ENCODE measurements around the gene ZNF268. TPM values are rescaled to one million over a fixed set of nuclear protein-coding genes. Genes with fewer than 3 reads are reported as not detected.

ZNF268 gene
- total RNA-seq, 1 experiment from 2014 or later: 25.3 TPM

DNA sequence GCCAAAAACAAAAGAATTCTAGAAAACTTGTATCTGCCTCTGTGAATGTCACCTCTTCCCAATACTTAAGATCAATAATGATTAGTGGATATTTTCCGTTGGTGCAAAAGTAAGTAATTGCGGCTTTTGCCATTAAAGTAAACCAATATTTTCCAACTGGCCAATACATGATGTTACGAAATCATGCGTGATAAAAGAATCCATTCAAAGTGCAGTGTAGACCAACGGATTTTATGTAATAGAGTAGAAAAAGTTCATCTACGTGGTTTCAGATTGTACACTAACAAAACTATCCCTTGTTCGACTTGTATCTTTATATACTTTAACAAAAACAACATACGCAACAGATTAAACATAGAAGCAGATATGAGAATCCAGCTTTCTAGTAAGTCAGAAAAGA lies 626 bp upstream of the ZNF268 start:
- Mint-ChIP-seq H3K27ac (no peak overlapping the region; the same call in 1 of the 2 replicates), H3K4me1 (0 out of 2 replicates have a peak, but pooled peaks cover 6% of the 10 kb centered on the region), H3K36me3 (peaks cover 71% of the 10 kb centered on the region), H3K27me3 (ENCODE audit: low read depth) (peaks cover 8% of the 10 kb centered on the region; the same call in 1 of the 2 replicates), H3K4me3 (no peak overlapping the region), H3K9me3 (peaks cover 67% of the 10 kb centered on the region)
- ATAC-seq: no peak
- CTCF ChIA-PET: interaction anchor here (0.6 to 1.7 kb wide), 11 partner anchors 13 to 352 kb away, joined by 3 to 18 read pairs (median 5); partner anchors contain the start of genes GOLGA3, ZNF10, ZNF26 and ZNF891
- no peak for DNase-seq (ENCODE audit: low spot score)
- POLR2A ChIA-PET: interaction anchor here (0.7 to 1.4 kb wide), 3 partner anchors 51 to 101 kb away, joined by 3 to 5 read pairs (median 5); partner anchors contain the start of genes ZNF10, ZNF140 and ZNF891
- TF ChIP-seq FOXP1 (CRISPR knock-in tag; IDR thresholded peaks at IDR 0.05; ENCODE audit: borderline replicate concordance): no peak
- no peak for TF ChIP-seq ZNF138 (CRISPR knock-in tag; conservative IDR thresholded peaks at IDR 0.05)
- no peak for TF ChIP-seq RELA (CRISPR knock-in tag; IDR thresholded peaks at IDR 0.05; ENCODE audit: borderline replicate concordance)
- TF ChIP-seq, protein P1, sequence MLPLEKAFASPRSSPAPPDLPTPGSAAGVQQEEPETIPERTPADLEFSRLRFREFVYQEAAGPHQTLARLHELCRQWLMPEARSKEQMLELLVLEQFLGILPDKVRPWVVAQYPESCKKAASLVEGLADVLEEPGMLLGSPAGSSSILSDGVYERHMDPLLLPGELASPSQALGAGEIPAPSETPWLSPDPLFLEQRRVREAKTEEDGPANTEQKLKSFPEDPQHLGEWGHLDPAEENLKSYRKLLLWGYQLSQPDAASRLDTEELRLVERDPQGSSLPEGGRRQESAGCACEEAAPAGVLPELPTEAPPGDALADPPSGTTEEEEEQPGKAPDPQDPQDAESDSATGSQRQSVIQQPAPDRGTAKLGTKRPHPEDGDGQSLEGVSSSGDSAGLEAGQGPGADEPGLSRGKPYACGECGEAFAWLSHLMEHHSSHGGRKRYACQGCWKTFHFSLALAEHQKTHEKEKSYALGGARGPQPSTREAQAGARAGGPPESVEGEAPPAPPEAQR (CRISPR knock-in tag; IDR thresholded peaks at IDR 0.05): no peak
- TF ChIP-seq, protein P2, sequence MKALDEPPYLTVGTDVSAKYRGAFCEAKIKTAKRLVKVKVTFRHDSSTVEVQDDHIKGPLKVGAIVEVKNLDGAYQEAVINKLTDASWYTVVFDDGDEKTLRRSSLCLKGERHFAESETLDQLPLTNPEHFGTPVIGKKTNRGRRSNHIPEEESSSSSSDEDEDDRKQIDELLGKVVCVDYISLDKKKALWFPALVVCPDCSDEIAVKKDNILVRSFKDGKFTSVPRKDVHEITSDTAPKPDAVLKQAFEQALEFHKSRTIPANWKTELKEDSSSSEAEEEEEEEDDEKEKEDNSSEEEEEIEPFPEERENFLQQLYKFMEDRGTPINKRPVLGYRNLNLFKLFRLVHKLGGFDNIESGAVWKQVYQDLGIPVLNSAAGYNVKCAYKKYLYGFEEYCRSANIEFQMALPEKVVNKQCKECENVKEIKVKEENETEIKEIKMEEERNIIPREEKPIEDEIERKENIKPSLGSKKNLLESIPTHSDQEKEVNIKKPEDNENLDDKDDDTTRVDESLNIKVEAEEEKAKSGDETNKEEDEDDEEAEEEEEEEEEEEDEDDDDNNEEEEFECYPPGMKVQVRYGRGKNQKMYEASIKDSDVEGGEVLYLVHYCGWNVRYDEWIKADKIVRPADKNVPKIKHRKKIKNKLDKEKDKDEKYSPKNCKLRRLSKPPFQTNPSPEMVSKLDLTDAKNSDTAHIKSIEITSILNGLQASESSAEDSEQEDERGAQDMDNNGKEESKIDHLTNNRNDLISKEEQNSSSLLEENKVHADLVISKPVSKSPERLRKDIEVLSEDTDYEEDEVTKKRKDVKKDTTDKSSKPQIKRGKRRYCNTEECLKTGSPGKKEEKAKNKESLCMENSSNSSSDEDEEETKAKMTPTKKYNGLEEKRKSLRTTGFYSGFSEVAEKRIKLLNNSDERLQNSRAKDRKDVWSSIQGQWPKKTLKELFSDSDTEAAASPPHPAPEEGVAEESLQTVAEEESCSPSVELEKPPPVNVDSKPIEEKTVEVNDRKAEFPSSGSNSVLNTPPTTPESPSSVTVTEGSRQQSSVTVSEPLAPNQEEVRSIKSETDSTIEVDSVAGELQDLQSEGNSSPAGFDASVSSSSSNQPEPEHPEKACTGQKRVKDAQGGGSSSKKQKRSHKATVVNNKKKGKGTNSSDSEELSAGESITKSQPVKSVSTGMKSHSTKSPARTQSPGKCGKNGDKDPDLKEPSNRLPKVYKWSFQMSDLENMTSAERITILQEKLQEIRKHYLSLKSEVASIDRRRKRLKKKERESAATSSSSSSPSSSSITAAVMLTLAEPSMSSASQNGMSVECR (CRISPR knock-in tag; IDR thresholded peaks at IDR 0.05; ENCODE audit: borderline replicate concordance): no peak
- TF ChIP-seq EMX1 (CRISPR knock-in tag; IDR thresholded peaks at IDR 0.05): no peak
- TF ChIP-seq, protein P3, sequence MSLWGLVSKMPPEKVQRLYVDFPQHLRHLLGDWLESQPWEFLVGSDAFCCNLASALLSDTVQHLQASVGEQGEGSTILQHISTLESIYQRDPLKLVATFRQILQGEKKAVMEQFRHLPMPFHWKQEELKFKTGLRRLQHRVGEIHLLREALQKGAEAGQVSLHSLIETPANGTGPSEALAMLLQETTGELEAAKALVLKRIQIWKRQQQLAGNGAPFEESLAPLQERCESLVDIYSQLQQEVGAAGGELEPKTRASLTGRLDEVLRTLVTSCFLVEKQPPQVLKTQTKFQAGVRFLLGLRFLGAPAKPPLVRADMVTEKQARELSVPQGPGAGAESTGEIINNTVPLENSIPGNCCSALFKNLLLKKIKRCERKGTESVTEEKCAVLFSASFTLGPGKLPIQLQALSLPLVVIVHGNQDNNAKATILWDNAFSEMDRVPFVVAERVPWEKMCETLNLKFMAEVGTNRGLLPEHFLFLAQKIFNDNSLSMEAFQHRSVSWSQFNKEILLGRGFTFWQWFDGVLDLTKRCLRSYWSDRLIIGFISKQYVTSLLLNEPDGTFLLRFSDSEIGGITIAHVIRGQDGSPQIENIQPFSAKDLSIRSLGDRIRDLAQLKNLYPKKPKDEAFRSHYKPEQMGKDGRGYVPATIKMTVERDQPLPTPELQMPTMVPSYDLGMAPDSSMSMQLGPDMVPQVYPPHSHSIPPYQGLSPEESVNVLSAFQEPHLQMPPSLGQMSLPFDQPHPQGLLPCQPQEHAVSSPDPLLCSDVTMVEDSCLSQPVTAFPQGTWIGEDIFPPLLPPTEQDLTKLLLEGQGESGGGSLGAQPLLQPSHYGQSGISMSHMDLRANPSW (CRISPR knock-in tag; conservative IDR thresholded peaks at IDR 0.05; ENCODE audit: low read depth): no peak
- TF ChIP-seq, protein P4, sequence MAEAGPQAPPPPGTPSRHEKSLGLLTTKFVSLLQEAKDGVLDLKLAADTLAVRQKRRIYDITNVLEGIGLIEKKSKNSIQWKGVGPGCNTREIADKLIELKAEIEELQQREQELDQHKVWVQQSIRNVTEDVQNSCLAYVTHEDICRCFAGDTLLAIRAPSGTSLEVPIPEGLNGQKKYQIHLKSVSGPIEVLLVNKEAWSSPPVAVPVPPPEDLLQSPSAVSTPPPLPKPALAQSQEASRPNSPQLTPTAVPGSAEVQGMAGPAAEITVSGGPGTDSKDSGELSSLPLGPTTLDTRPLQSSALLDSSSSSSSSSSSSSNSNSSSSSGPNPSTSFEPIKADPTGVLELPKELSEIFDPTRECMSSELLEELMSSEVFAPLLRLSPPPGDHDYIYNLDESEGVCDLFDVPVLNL (CRISPR knock-in tag; IDR thresholded peaks at IDR 0.05; ENCODE audit: borderline replicate concordance, low read depth): no peak
- no peak for TF ChIP-seq PRRX2 (CRISPR knock-in tag; IDR thresholded peaks at IDR 0.05)
- TF ChIP-seq ZNF121 (CRISPR knock-in tag; IDR thresholded peaks at IDR 0.05): no peak
- TF ChIP-seq, protein P5, sequence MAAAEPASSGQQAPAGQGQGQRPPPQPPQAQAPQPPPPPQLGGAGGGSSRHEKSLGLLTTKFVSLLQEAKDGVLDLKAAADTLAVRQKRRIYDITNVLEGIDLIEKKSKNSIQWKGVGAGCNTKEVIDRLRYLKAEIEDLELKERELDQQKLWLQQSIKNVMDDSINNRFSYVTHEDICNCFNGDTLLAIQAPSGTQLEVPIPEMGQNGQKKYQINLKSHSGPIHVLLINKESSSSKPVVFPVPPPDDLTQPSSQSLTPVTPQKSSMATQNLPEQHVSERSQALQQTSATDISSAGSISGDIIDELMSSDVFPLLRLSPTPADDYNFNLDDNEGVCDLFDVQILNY (CRISPR knock-in tag; IDR thresholded peaks at IDR 0.05): no peak
- TF ChIP-seq GTF2I (CRISPR knock-in tag; conservative IDR thresholded peaks at IDR 0.05): no peak
- TF ChIP-seq, protein P6, sequence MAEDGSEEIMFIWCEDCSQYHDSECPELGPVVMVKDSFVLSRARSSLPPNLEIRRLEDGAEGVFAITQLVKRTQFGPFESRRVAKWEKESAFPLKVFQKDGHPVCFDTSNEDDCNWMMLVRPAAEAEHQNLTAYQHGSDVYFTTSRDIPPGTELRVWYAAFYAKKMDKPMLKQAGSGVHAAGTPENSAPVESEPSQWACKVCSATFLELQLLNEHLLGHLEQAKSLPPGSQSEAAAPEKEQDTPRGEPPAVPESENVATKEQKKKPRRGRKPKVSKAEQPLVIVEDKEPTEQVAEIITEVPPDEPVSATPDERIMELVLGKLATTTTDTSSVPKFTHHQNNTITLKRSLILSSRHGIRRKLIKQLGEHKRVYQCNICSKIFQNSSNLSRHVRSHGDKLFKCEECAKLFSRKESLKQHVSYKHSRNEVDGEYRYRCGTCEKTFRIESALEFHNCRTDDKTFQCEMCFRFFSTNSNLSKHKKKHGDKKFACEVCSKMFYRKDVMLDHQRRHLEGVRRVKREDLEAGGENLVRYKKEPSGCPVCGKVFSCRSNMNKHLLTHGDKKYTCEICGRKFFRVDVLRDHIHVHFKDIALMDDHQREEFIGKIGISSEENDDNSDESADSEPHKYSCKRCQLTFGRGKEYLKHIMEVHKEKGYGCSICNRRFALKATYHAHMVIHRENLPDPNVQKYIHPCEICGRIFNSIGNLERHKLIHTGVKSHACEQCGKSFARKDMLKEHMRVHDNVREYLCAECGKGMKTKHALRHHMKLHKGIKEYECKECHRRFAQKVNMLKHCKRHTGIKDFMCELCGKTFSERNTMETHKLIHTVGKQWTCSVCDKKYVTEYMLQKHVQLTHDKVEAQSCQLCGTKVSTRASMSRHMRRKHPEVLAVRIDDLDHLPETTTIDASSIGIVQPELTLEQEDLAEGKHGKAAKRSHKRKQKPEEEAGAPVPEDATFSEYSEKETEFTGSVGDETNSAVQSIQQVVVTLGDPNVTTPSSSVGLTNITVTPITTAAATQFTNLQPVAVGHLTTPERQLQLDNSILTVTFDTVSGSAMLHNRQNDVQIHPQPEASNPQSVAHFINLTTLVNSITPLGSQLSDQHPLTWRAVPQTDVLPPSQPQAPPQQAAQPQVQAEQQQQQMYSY (CRISPR knock-in tag; IDR thresholded peaks at IDR 0.05): no peak
- TF ChIP-seq, protein P7, sequence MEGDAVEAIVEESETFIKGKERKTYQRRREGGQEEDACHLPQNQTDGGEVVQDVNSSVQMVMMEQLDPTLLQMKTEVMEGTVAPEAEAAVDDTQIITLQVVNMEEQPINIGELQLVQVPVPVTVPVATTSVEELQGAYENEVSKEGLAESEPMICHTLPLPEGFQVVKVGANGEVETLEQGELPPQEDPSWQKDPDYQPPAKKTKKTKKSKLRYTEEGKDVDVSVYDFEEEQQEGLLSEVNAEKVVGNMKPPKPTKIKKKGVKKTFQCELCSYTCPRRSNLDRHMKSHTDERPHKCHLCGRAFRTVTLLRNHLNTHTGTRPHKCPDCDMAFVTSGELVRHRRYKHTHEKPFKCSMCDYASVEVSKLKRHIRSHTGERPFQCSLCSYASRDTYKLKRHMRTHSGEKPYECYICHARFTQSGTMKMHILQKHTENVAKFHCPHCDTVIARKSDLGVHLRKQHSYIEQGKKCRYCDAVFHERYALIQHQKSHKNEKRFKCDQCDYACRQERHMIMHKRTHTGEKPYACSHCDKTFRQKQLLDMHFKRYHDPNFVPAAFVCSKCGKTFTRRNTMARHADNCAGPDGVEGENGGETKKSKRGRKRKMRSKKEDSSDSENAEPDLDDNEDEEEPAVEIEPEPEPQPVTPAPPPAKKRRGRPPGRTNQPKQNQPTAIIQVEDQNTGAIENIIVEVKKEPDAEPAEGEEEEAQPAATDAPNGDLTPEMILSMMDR (IDR thresholded peaks at IDR 0.05): no peak
- TF ChIP-seq ZNF232 (CRISPR knock-in tag; IDR thresholded peaks at IDR 0.05): no peak
- TF ChIP-seq, protein P8, sequence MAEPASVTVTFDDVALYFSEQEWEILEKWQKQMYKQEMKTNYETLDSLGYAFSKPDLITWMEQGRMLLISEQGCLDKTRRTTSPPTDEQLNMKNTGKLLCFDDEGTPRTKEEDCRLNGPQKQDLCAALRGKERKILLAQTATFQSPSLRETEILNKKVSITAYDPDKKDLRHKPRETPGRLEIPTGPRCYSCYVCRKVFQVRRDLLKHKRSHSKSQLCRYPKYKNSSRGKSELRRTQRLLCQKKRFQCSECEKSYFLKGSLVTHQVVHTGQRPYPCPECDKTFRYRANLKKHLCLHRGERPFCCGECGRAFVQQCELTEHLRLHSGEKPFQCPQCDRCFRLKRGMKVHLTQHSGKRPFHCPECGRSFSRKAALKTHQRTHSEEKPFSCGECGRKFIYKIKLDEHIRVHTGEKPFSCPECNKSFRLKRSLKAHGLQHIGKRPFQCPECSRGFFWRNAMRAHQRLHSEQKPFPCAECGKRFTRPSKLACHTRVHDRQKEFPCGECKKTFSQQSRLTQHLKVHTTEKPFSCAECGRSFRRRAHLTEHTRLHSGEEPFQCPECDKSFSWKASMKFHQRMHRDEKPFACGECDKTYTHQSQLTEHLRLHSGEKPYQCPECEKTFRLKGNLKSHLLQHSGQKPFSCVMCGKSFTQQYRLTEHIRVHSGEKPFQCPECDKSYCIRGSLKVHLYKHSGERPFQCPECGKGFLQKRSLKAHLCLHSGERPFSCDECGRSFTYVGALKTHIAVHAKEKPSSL (CRISPR knock-in tag; conservative IDR thresholded peaks at IDR 0.05): no peak
- TF ChIP-seq, protein P9, sequence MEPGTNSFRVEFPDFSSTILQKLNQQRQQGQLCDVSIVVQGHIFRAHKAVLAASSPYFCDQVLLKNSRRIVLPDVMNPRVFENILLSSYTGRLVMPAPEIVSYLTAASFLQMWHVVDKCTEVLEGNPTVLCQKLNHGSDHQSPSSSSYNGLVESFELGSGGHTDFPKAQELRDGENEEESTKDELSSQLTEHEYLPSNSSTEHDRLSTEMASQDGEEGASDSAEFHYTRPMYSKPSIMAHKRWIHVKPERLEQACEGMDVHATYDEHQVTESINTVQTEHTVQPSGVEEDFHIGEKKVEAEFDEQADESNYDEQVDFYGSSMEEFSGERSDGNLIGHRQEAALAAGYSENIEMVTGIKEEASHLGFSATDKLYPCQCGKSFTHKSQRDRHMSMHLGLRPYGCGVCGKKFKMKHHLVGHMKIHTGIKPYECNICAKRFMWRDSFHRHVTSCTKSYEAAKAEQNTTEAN (CRISPR knock-in tag; IDR thresholded peaks at IDR 0.05): no peak
